ENCODE results near the gene RPL36AL.

RPL36AL gene

GRCh38 chr14:49617852-49618519 lies 2.4 kb downstream of the RPL36AL start:
- DNase-seq = no peak

- peak; percentile 58 for DNase-seq
These were observed 4.7 kb downstream of the RPL36AL start for GRCh38 chr14:49615776-49616175.

GRCh38 chr14:49614196-49614595 lies 6.2 kb downstream of the RPL36AL start:
- no peak for DNase-seq

- DNase-seq = no peak
These were observed 7.8 kb downstream of the RPL36AL start for GRCh38 chr14:49612671-49613070.

GRCh38 chr14:49612251-49612650 lies 8.2 kb downstream of the RPL36AL start:
- no peak for DNase-seq

GRCh38 chr14:49607583-49607982 lies 12.8 kb downstream of the RPL36AL start:
- no peak for DNase-seq

- DNase-seq = peak; percentile 85
These were observed 21.7 kb downstream of the RPL36AL start, which contains the start of gene LRR1 for GRCh38 chr14:49598485-49599300. LRR1 (plus strand) TSS chr14:49598940; CDS start chr14:49599021, 81 bp downstream.

- DNase-seq = peak; percentile 66
These were observed 22.3 kb downstream of the RPL36AL start for GRCh38 chr14:49598189-49598484.

GRCh38 chr14:49594347-49595091 lies 25.9 kb downstream of the RPL36AL start:
- peak; percentile 8 for DNase-seq

- no peak for DNase-seq
These were observed 27.4 kb downstream of the RPL36AL start for GRCh38 chr14:49593016-49593415.

- DNase-seq = no peak
These were observed 31.0 kb downstream of the RPL36AL start for GRCh38 chr14:49589387-49589786.

GRCh38 chr14:49586673-49587460 lies 33.6 kb downstream of the RPL36AL start:
- DNase-seq = peak; percentile 75

GRCh38 chr14:49585803-49586672 lies 34.4 kb downstream of the RPL36AL start, which contains the start of gene RPS29:
RPS29 (minus strand) TSS chr14:49586380; CDS start chr14:49586346, 34 bp downstream.
- DNase-seq = peak; percentile 98

- DNase-seq = peak; percentile 18
These were observed 35.3 kb downstream of the RPL36AL start for GRCh38 chr14:49584981-49585640.

GRCh38 chr14:49584058-49584457 lies 36.4 kb downstream of the RPL36AL start:
- DNase-seq = no peak

- DNase-seq = no peak
These were observed 36.8 kb downstream of the RPL36AL start for GRCh38 chr14:49583629-49584028.

GRCh38 chr14:49582113-49582977 lies 38.1 kb downstream of the RPL36AL start:
- DNase-seq = peak; percentile 37

GRCh38 chr14:49581209-49582112 lies 39.0 kb downstream of the RPL36AL start:
- DNase-seq = peak; percentile 26

GRCh38 chr14:49579841-49580240 lies 40.6 kb downstream of the RPL36AL start:
- DNase-seq = no peak

Data from NCI-H82 (cell line).